Stimulated activated CD4-positive, alpha-beta T cell treated with anti-CD3 and anti-CD28 coated beads, Interleukin-1b, Interleukin-23, amount 100 ng/mL, for 24 hours (primary cell): ENCODE results near the gene IQSEC3.
"Not testable (repeated sequence)": the region's sequence is repeated elsewhere in the genome, so short reads cannot be mapped to it uniquely, and the experiment has no call there.

Experiments used
- DNase-seq, 4 experiments: peaks; one replicate each; pipeline ENCODE4 v3.0.0-alpha.2; 2020; ENCODE audit warnings: low read depth in 4 of 4, low spot score in 1 of 4

The IQSEC3 gene

GRCh38 chr12:177336-177979, 110.9 kb downstream of the IQSEC3 start:
- DNase-seq = no peak

DNA sequence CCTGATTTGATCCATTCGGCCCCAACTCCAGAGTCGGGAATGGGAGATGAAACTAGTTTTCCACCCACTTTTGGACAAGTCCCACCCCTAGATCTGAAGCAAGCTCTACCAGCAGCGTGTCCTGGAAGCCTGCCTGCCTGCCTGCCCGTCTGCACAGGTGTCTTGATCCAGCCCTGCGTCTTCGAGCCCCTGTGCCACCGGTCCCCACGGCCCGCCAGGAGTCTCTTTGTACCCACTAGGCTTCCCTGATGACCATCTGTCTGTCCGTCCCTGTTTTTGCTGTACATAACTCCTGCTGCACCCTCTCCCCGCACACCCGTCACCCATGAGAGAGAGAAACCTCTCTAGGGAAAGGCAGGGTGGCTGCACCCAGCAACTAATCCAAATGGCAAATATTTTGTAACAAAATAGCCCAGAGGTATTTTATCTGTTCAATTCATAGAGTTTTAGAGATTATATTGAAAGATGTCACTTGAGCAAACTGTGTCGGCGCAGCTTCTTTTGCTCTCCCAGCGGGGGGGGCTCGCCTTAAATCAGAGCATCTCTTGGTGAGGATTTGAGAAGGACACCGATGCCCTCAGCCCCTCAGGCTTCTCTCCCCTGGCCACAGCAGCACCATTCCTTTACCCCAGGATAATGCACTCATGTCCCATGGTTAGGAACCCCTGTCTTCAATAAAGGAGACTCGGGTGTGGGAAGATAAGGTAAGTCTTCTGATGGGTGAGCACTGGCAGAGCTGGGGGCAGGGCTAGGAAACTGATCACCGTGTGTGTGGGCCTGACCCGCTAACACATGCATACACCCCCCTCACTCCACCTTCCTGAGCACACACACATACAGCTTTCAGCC, 111.6 kb downstream of the IQSEC3 start:
- no peak for DNase-seq

GRCh38 chr12:178829-179109, 112.2 kb downstream of the IQSEC3 start:
- DNase-seq = no peak

DNA sequence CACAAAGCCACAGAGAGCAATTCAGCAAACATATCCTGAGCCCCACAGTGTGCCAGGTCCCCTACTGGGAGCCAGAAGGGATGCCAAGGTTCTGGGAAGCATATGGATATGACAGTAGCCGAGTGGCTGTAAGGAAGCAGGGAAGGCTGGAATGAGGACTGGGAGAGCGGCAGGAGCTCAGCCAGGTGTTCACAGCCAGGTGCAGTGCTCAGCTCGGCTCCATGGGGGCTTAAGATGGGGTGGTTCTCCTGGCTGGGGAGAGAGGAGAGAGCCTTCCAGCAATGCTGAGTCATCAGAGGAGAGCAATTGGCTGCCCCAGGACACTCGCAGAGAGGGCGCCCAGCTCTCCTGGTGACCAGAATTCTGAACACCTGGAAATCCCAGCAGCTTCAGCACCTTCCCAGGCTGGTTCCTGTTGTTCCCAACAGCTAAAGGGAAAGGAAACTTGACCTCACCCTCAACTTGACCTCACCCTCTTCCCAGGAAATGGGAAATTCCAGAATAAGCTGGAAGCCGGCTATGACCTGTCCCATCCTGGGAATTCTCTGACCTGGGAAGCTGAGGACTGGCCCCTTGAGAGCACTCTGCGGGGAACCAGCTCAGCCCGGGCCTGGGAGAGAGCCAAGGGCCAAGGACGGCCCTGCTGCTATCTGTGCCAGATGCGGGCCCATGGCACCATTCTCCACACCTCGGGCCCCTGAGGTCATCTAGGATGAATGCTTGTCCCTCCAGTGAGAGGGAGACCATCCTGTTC, 112.7 kb downstream of the IQSEC3 start:
- DNase-seq = no peak

- no peak for DNase-seq
Observed at GRCh38 chr12:179885-180284, 113.3 kb downstream of the IQSEC3 start.

- DNase-seq = no peak
Observed at GRCh38 chr12:180445-180844, 113.9 kb downstream of the IQSEC3 start.

GRCh38 chr12:181921-182320, 115.4 kb downstream of the IQSEC3 start:
- no peak for DNase-seq

- no peak for DNase-seq
Observed at GRCh38 chr12:182381-182892, 115.9 kb downstream of the IQSEC3 start.

DNA sequence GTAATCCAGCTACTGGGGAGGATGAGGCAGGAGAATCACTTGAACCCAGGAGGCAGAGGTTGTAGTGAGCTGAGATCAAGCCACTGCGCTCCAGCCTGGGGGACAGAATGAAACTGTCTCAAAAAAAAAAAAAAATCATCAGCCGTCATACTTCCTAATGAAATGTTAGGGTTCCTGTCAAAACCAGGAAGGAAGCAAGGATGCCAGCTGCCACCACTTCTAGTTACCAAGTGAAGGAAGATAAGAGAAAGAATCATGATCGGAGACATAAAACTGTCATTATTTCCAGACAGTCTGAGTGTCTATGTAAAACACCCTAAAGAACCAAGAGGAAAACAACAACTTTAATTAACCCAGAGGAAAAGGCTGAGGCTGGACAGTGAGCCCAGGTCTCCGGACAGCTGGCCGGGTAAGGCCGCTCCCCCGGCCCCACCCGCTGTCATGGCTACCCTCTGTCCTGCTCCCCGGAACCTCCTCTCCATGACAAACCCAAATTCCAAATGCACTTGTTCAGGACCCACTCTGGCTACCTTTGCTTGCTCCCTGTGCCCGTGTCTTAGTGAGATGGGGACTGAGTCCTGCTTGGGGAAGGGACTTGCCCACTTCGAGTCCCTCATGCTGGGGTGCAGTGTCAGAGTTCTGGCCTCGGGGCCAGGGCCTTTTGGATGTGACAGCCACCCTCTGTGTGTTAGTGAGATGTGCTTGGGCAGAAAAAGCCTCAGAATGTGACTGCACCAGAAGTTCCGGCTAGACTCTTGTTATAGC, 118.4 kb downstream of the IQSEC3 start:
- no peak for DNase-seq

DNA sequence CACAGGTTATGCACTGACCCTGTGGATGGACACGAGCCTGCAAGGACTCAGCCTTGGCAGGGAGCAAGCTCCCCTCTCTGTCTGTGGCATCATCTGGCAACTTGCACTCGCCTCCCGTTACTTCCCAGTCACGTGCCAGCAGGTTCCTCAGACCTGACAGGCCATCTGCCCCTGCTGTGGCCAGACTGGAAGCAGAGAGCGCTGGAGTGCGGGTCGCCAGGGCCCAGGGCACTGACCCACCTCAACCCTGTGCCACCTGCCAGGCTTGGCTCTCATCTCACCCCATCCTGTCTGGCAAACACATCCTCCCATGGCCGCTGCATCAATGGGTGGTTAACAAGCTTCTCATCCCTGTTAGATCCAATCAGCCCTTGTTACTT, 119.0 kb downstream of the IQSEC3 start:
- DNase-seq = no peak

DNA sequence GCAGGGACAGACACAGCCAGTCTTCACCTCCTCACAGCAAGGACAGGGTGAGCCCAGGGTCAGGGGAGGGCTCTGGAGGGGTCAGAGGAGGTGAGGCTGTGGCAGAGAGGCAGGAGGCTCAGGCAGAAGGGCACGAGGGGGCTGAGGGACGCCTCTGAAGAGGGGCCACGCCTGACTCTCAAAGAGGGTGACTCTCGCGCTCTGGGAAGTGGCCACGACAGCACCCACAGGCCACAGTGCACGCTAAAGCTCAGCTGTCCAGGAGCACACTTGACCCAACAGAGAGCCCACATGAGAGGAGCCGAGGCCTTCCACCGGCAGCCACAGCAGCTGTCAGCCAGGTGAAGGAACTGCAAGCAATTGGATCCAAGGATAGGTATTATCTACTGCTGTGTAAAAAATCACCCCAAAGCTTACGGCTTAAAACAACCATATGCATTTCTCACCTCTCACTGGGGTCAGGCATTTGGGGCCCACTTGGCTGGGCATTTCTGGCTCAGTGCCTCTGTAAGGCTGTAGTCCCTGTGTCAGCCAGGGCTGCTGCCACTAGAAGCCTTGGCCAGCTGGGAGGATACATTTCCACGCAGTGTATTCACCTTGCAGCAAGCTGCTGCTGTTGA, 119.5 kb downstream of the IQSEC3 start:
- DNase-seq = no peak

- not testable (repeated sequence) for DNase-seq
Observed at GRCh38 chr12:187986-188909, 121.7 kb downstream of the IQSEC3 start.

DNA sequence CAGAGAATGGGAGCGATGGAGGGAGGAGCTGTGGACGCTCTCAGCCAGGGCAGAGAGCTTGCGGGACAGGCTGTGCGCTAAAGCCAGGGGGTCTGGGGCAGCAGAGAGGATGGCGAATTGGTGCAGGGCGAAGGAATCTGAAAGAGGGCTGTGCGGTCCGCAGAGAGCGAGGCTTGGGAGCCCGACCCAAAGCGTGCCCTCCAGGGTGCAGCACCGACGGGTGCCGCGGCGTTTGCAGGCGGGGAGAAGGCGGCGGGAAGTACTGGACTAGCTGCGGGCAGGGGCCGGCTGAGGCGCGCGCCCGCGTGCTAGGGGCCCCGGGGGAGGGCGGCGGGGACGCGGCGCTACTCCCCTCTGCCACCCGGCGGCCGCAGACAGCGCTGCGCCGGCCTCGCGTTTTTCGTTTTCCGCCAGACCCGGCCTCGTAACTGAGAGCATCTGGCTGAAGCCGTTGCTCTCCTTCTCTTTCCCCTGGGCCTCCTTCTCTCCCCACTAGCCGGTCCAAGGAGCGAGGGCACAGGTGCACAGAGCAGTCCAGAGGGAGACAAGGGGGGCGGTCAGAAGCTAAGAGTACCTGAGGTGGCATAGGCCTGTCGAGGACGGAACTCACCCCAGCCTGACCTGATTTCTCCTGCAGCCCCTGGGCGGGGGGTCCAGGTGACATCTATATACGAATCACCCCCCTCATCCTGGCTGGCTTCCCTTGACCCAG, 122.5 kb downstream of the IQSEC3 start:
- DNase-seq = peak; percentile 4 to 30 (median 16)

- no peak for DNase-seq
Observed at GRCh38 chr12:189622-189962, 123.0 kb downstream of the IQSEC3 start.

DNA sequence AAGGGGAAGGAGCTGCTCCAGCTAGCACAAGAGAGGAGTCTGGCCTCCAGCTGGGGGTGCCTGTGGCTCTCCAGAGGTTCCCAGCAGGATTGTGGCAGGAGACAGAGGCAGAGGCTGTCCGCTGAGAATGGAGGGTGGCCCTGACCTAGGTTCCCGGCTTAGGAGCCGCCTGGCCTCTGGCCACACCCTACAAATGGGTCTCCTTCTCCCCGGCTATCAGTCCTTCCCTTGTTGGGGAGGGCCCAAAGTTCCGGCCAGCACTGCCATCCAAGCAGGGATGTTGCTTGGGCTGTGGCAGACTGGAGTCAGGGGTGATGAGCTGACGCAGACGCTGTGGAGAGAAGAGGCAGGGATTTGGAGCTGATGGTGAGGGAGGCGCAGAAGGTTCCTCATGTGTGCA, 124.3 kb downstream of the IQSEC3 start:
- no peak for DNase-seq

GRCh38 chr12:191541-191940, 125.0 kb downstream of the IQSEC3 start:
- DNase-seq = no peak

DNA sequence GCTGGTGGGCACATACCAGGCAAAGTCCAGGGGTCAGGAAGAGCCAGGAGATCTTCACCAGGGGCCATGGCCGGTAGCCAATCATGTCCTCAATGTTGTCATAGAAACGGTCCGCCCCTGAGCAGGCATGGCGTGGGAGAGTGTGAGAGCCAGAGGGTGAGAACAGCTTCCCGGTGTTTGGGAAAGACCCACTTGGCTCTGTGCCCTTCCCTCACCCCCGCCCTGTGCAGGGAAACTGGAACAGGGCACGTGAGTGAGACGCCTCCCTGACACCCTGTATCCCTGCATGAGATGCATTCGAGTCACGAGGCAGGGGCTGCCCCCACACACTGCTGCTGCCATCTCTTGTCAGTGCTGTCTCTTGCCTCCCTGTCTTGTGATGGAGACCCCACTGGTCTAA, 126.7 kb downstream of the IQSEC3 start:
- no peak for DNase-seq

- no peak for DNase-seq
Observed at GRCh38 chr12:194276-194675, 127.7 kb downstream of the IQSEC3 start.

- DNase-seq = no peak
Observed at GRCh38 chr12:195156-195555, 128.6 kb downstream of the IQSEC3 start.
